IgD-negative memory B cell (primary cell): ENCODE data around the gene TMEM126B. TPM values are rescaled to one million over a fixed set of nuclear protein-coding genes. Genes with fewer than 3 reads are reported as not detected.
"Not testable (repeated sequence)": the region's sequence is repeated elsewhere in the genome, so short reads cannot be mapped to it uniquely, and the experiment has no call there.

ENCODE experiments used
- H3K27ac Mint-ChIP-seq, 3 donors: one replicate each; pipeline ENCODE4 v1.8.0; 2020 to 2022; ENCODE audit warnings: mild to moderate bottlenecking in 3 of 3, mixed read lengths in 3 of 3, moderate library complexity in 1 of 3
- H3K27me3 Mint-ChIP-seq: one replicate; pipeline ENCODE4 v1.8.0; 2021; ENCODE audit warnings: mixed read lengths
- H3K36me3 Mint-ChIP-seq: one replicate; pipeline ENCODE4 v1.8.0; 2020; ENCODE audit warnings: mild to moderate bottlenecking, mixed read lengths
- H3K4me1 Mint-ChIP-seq, 3 donors: one replicate each; pipeline ENCODE4 v1.8.0; 2020 to 2022; ENCODE audit warnings: mixed read lengths in 3 of 3, mild to moderate bottlenecking in 1 of 3
- H3K4me3 Mint-ChIP-seq, 4 donors: one replicate each; pipeline ENCODE4 v1.8.0; 2020 to 2022; ENCODE audit warnings: mild to moderate bottlenecking in 4 of 4, mixed read lengths in 4 of 4, moderate library complexity in 3 of 4
- H3K9me3 Mint-ChIP-seq, 3 donors: one replicate each; pipeline ENCODE4 v1.8.0; 2020 to 2021; ENCODE audit warnings: mixed read lengths in 3 of 3, mild to moderate bottlenecking in 1 of 3
- polyA plus RNA-seq: library from polyadenylated mRNA; unstranded; fragments of 300-500 nt; fragmentation: Illumina TruSeq; gene quantifications from one replicate; pipeline ENCODE4 v1.2.3, GENCODE V29; 2021

TMEM126B gene
- polyA plus RNA-seq, 1 donor from 2014 or later = 34.4 TPM

GRCh38 chr11:85626496-85626895 lies 1.9 kb upstream of the TMEM126B start:
- Mint-ChIP-seq H3K4me3 (peak overlapping the region in 2 of 4 donors; percentile 17 to 96), H3K9me3 (no peaks in the 10 kb centered on the region), H3K27me3 (no peaks in the 10 kb centered on the region), H3K27ac (peak overlapping the region in 1 of 3 donors; percentile 93), H3K36me3 (peaks cover 2% of the 10 kb centered on the region), H3K4me1 (peaks cover 19 to 23% (median 20%) of the 10 kb centered on the region in 3 donors)

GRCh38 chr11:85627332-85627997 lies 928 bp upstream of the TMEM126B start, which contains the start of gene DLG2:
Gene DLG2 (minus strand): TSS chr11:85627344.
- no peaks in the 10 kb centered on the region for H3K27me3 Mint-ChIP-seq
- peak within 1 kb of the TSS; percentile 95 to 99 (median 96) for H3K4me3 Mint-ChIP-seq
- H3K36me3 Mint-ChIP-seq = peaks cover 2% of the 10 kb centered on the region
- peaks cover 19 to 23% (median 20%) of the 10 kb centered on the region in 3 donors for H3K4me1 Mint-ChIP-seq
- H3K27ac Mint-ChIP-seq = peak within 1 kb of the TSS; percentile 82 to 97 (median 93)
- H3K9me3 Mint-ChIP-seq = no peaks in the 10 kb centered on the region

DNA sequence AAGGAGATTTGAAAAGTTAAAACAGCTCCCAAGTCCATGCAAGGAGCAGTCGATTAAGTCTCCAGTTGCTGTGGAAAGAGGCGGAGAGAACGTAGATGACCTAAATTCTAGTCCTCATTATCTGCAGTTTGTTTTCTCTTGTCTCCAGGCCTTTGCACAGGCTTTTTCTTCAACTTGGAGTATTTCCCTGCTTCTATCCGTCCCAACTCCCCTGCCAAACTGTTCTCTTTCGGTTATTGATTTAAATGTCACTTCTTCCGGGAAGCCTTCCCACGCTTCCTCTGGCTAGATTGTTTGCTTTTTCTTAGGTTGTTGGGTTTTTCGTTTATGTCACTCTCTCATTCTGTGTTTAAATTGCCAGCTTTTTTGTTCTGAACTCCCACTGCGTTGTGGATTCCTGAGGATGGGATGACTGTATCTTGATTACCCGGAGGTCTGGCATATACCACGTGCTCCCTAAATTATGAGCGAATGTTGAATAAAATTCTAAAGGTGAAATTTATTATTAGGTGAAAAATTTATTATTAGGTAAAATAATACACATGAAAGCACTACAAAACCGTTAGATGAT lies 463 bp downstream of the TMEM126B start:
- Mint-ChIP-seq H3K9me3 (no peaks in the 10 kb centered on the region), H3K4me1 (peaks cover 19 to 24% (median 20%) of the 10 kb centered on the region in 3 donors), H3K27ac (peak overlapping the region; percentile 82 to 97 (median 93)), H3K36me3 (peaks cover 4% of the 10 kb centered on the region), H3K27me3 (no peaks in the 10 kb centered on the region), H3K4me3 (peak overlapping the region; percentile 95 to 99 (median 96))

- H3K9me3 Mint-ChIP-seq = no peaks in the 10 kb centered on the region
- peaks cover 0 to 3% (median 0%) of the 10 kb centered on the region in 3 donors for H3K4me1 Mint-ChIP-seq
- no peaks in the 10 kb centered on the region for H3K27me3 Mint-ChIP-seq
- no peak overlapping the region for H3K4me3 Mint-ChIP-seq
- no peak overlapping the region for H3K27ac Mint-ChIP-seq
- H3K36me3 Mint-ChIP-seq = peaks cover 19% of the 10 kb centered on the region
Measured at GRCh38 chr11:85634747-85635146, 6.4 kb downstream of the TMEM126B start.

DNA sequence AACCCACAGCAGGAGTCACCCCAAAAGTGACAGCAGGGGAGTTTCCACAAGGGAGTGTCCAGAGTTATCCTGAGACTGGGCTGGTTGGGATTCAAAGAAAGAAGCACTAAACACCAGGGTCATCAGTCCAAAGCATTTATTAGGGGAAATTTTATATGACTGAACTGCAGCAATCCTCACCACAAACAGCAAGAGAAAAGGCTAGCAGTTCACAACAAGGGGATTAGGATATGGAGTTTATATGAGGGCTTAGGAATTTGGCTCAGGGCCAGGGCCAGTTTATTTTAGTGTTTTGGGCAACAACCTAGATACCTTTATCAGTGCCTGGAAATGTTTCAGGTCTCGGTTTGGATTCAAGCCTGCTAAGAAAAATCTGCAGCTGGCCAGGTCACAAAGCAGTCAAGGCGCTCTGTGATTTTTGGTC lies 14.8 kb downstream of the TMEM126B start:
- peak overlapping the region in 1 of 4 donors; percentile 60 for H3K4me3 Mint-ChIP-seq
- no peak overlapping the region for H3K27ac Mint-ChIP-seq
- peaks cover 7% of the 10 kb centered on the region for H3K36me3 Mint-ChIP-seq
- H3K9me3 Mint-ChIP-seq = no peaks in the 10 kb centered on the region
- H3K27me3 Mint-ChIP-seq = peaks cover 5% of the 10 kb centered on the region
- H3K4me1 Mint-ChIP-seq = peaks cover 6 to 9% (median 6%) of the 10 kb centered on the region in 3 donors

DNA sequence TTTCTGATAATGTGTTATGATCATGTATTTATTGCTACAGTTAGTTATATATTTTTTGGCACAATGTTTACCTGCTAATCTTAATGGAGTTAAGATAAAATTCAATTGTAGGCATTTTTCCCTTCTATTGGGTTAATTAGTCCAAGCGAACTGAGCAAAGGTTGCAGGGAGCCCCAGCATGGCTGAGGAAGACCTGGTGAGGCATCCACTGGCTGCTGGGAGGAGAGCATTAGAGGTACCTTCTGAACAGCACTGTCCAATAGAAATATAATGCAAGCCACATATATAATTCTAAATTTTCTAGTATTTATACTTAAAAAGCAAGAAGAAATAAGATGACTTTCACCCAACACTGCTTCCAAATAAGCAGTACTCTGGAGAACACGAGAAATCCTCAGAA lies 18.7 kb downstream of the TMEM126B start:
- H3K36me3 Mint-ChIP-seq = peaks cover 1% of the 10 kb centered on the region
- H3K4me3 Mint-ChIP-seq = peak overlapping the region; percentile 92 to 99 (median 95)
- peaks cover 5% of the 10 kb centered on the region for H3K27me3 Mint-ChIP-seq
- H3K9me3 Mint-ChIP-seq = no peaks in the 10 kb centered on the region
- peak overlapping the region; percentile 84 to 98 (median 98) for H3K27ac Mint-ChIP-seq
- peaks cover 9 to 15% (median 14%) of the 10 kb centered on the region in 3 donors for H3K4me1 Mint-ChIP-seq

- Mint-ChIP-seq H3K4me1 (peaks cover 10 to 17% (median 15%) of the 10 kb centered on the region in 3 donors), H3K4me3 (peak within 1 kb of the TSS; percentile 92 to 99 (median 95)), H3K27ac (peak within 1 kb of the TSS; percentile 84 to 98 (median 98)), H3K9me3 (no peaks in the 10 kb centered on the region), H3K27me3 (peaks cover 3% of the 10 kb centered on the region), H3K36me3 (peaks cover 1% of the 10 kb centered on the region)
Measured at GRCh38 chr11:85647604-85648299, 19.4 kb downstream of the TMEM126B start, which contains the start of gene TMEM126A. Gene TMEM126A (plus strand): TSS chr11:85647967. CDS start chr11:85650256, 2,289 bp downstream.

- Mint-ChIP-seq H3K27ac (peak overlapping the region in 1 of 3 donors; percentile 56), H3K36me3 (peaks cover 1% of the 10 kb centered on the region), H3K9me3 (no peaks in the 10 kb centered on the region), H3K4me3 (no peak overlapping the region), H3K4me1 (peaks cover 15 to 26% (median 21%) of the 10 kb centered on the region in 3 donors), H3K27me3 (no peaks in the 10 kb centered on the region)
Measured at GRCh38 chr11:85651118-85651517, 22.7 kb downstream of the TMEM126B start.

DNA sequence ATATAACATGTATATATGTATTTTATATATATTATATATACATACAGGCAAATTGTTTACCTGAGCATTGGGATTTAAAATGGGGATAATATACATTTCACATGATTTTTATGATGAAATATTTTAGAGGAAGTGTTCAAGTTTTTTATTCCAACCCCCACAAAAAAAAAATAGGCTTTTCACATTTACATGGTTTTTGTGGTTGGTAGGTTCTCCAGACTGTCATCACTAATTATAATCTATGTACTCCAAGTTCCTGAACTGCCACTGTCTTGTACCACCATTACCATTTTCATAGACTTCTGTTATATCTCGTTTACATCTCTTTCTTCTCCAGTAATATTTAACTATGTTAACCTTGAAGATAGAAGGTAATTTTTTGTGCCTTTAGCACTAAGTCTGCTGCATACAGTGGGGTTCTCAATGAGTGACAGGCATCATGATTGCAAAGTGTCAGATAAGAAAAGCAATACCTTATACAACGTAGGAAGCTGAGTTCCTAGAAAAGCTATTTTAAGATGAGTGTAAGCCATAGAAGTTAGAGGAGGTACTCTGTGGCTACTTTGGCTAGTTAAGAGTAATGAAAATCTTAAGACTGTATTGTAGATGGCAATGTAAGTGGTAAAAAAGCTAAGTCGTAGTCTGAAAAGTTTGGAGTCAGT lies 24.5 kb downstream of the TMEM126B start:
- H3K4me1 Mint-ChIP-seq = peaks cover 10 to 27% (median 14%) of the 10 kb centered on the region in 3 donors
- no peak overlapping the region for H3K27ac Mint-ChIP-seq

DNA sequence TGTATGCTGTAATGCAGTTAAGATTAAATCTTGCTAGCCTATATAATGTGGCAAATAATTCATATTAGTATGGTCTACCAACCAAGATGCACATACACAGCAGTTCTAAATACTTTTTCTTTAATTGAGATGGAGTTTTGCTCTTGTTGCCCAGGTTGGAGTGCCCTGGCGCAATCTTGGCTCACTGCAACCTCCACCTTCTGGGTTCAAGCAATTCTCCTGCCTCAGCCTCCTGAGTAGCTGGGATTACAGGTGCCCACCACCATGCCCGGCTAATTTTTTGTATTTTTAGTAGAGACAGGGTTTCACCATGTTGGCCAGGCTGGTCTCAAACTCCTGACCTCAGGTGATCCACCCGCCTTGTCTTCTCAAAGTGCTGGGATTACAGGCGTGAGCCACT lies 25.9 kb downstream of the TMEM126B start:
- H3K27ac Mint-ChIP-seq, H3K36me3 Mint-ChIP-seq, H3K4me3 Mint-ChIP-seq, H3K27me3 Mint-ChIP-seq, H3K9me3 Mint-ChIP-seq: not testable (repeated sequence)
- peaks cover 9 to 26% (median 18%) of the 10 kb centered on the region in 3 donors for H3K4me1 Mint-ChIP-seq

More for the DNA sequence above, 24.5 kb downstream of the TMEM126B start:
- H3K4me3 Mint-ChIP-seq = peak overlapping the region in 1 of 4 donors; percentile 19
- no peaks in the 10 kb centered on the region for H3K9me3 Mint-ChIP-seq
- no peaks in the 10 kb centered on the region for H3K27me3 Mint-ChIP-seq
- H3K36me3 Mint-ChIP-seq = peaks cover under 1% of the 10 kb centered on the region

DNA sequence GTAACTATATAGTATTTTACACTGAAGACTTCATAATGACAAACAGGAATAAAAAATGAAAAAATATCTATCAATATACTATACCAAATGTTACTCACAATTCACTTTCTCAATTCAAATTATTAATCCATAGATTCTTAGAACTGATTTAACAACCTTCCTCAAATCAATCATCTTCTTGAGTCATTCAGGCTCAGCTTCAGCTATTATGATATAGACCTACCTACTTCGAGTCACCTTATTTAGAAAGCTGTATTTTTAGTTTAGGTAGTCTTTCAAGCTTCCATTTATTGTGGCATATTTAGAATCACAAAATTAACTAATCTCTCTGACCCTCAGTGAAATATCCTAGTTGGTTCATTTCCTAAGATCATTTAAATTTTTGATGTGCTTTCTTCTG lies 28.4 kb downstream of the TMEM126B start:
- Mint-ChIP-seq H3K36me3 (no peaks in the 10 kb centered on the region), H3K4me1 (peaks cover 16 to 33% (median 32%) of the 10 kb centered on the region in 3 donors), H3K27me3 (no peaks in the 10 kb centered on the region), H3K4me3 (no peak overlapping the region), H3K27ac (no peak overlapping the region), H3K9me3 (no peaks in the 10 kb centered on the region)

- H3K27ac Mint-ChIP-seq = no peak overlapping the region
- peaks cover 20 to 37% (median 36%) of the 10 kb centered on the region in 3 donors for H3K4me1 Mint-ChIP-seq
- no peaks in the 10 kb centered on the region for H3K27me3 Mint-ChIP-seq
- no peaks in the 10 kb centered on the region for H3K36me3 Mint-ChIP-seq
- H3K4me3 Mint-ChIP-seq = no peak overlapping the region
- H3K9me3 Mint-ChIP-seq = no peaks in the 10 kb centered on the region
Measured at GRCh38 chr11:85658180-85658579, 29.8 kb downstream of the TMEM126B start.

DNA sequence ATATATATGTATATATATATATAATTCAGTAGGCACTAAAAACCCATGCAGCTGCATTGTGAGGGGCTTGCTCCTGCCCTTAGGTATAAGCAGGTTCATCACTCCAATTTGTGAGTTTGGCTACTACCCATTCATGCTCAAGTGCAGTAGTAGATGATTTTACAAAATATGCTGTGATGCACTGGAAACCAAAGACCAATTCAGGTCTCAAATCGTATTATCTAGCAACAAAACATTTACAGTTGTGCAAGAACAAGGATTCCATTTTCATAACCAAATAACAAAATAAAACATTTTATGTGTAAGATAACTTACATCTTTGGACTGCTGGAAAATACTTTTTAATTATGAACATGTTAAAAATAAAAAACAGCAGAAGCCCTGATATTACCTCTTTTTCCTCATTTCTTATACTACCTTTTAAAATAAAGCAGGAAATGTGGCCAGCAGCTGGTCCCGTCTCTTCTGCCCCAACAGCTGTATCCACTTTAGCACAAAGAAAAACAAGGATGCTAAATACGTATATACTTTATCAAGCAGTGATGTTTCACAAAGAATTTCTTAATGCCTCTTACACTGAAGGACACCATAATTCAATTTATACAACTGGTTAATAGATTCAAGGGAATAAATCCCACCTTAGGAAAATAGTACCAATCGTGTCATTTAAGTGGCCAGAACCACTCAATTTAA lies 33.7 kb downstream of the TMEM126B start:
- H3K9me3 Mint-ChIP-seq = no peaks in the 10 kb centered on the region
- H3K27me3 Mint-ChIP-seq = no peaks in the 10 kb centered on the region
- H3K4me3 Mint-ChIP-seq = peak overlapping the region in 2 of 4 donors; percentile 28 to 73
- peak overlapping the region in 1 of 3 donors; percentile 12 for H3K27ac Mint-ChIP-seq
- H3K4me1 Mint-ChIP-seq = peaks cover 25 to 42% (median 39%) of the 10 kb centered on the region in 3 donors
- H3K36me3 Mint-ChIP-seq = peaks cover 2% of the 10 kb centered on the region
